ENCODE results near the gene TBC1D4. TPM values are rescaled to one million over a fixed set of nuclear protein-coding genes. Genes with fewer than 3 reads are reported as not detected.
A peak's percentile ranks its signal among the peaks of the same experiment; 100 is the strongest.

TBC1D4 gene
- total RNA-seq, 1 donor from 2014 or later: 73.5 TPM

DNA sequence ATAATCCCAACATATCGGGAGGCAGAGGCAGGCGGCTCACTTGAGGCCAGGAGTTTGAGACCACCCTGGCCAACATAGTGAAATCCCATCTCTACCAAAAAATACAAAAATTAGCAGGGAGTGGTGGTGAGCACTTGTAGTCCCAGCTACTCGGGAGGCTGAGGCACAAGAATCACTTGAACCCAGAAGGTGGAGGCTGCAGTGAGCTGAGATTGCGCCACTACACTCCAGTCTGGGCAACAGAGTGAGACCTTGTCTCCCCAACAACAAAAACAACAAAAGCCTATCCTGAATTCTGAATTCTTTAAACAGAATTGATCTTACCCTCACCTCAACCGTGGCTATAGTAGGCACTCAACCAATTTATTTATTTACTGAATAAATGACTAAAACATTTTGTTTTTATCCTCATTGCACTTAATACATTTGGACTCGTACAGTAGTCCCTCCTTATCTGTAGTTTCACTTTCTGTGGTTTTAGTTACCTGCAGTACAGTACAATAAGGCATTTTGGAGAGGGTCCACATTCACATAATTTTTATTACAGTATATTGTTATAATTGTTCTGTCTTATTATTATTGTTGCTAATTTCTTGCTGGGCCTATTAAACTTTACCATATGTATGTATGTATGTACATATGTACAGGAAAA lies 98.8 kb downstream of the TBC1D4 start:
- Mint-ChIP-seq H3K36me3 (ENCODE audit: low read depth) (no peaks in the 10 kb centered on the region), H3K4me1 (ENCODE audit: low read depth) (peaks cover 6% of the 10 kb centered on the region), H3K9me3 (no peaks in the 10 kb centered on the region), H3K27ac (no peak overlapping the region), H3K27me3 (ENCODE audit: insufficient read depth) (peaks cover 4% of the 10 kb centered on the region), H3K4me3 (no peak overlapping the region)
- intact Hi-C loops (cut with micrococcal nuclease): no loop called here
- DNase-seq (ENCODE audit: low spot score): no peak

DNA sequence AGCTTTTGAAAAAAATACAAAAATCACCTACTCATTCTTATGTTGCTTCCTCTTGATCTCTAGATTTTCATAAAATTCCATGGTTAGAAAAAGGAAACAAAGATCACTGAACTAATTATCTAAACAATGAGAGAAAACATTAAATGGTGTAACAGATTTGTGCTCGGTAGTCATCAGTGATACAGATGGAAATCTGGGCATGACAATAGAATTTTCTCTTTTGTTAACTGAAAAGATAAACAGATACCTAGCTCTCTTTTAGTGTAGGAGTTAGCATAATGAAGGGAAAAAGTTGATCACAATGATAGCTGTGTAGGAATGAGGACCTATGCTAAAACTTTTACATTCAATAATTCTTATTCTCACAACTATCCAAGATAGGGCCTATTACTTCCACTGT lies 103.7 kb downstream of the TBC1D4 start:
- Mint-ChIP-seq H3K4me1 (ENCODE audit: low read depth) (no peaks in the 10 kb centered on the region), H3K36me3 (ENCODE audit: low read depth) (no peaks in the 10 kb centered on the region), H3K4me3 (no peak overlapping the region), H3K9me3 (no peaks in the 10 kb centered on the region), H3K27me3 (ENCODE audit: insufficient read depth) (peaks cover 4% of the 10 kb centered on the region), H3K27ac (no peak overlapping the region)
- no peak for DNase-seq (ENCODE audit: low spot score)
- intact Hi-C loops (cut with micrococcal nuclease): loop anchor here (5.0 to 10.0 kb wide), 2 partner anchors 49 to 1096 kb away; no protein-coding TSS in a partner anchor

DNA sequence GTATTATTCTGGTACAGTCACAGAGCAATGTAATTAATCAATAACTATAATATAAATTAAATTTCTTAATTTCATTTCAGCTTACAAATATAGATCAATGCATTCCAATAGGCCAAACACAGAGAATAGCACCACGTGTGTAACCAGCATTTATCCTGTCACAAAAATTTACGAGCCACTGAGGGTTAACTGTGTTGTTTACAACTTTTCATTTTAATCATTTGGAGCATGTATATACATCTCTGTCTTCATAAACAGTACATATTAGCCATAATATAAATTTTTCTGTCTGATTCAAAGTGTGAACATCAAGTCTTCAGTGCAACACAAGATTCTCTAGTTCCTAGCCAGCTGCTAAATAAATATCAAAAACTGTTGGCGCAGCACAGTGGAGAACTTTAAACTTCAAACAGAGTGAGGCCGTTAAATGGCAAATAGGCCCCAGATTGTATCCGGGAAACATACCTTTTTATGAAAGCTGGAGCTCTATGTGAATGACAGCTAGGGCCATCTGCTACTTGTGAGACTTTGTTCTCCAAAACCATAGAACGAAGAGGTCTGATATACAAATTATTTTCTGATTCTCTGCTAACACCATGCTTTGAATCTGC lies 105.1 kb downstream of the TBC1D4 start:
- no peak overlapping the region for H3K4me3 Mint-ChIP-seq
- no peak overlapping the region for H3K27ac Mint-ChIP-seq
- H3K9me3 Mint-ChIP-seq: no peaks in the 10 kb centered on the region
- intact Hi-C loops (cut with micrococcal nuclease): loop anchor here (5.0 to 10.0 kb wide), 2 partner anchors 50 to 1098 kb away; no protein-coding TSS in a partner anchor
- no peak for DNase-seq (ENCODE audit: low spot score)
- no peaks in the 10 kb centered on the region for H3K36me3 Mint-ChIP-seq (ENCODE audit: low read depth)
- peaks cover 4% of the 10 kb centered on the region for H3K27me3 Mint-ChIP-seq (ENCODE audit: insufficient read depth)
- no peaks in the 10 kb centered on the region for H3K4me1 Mint-ChIP-seq (ENCODE audit: low read depth)

DNA sequence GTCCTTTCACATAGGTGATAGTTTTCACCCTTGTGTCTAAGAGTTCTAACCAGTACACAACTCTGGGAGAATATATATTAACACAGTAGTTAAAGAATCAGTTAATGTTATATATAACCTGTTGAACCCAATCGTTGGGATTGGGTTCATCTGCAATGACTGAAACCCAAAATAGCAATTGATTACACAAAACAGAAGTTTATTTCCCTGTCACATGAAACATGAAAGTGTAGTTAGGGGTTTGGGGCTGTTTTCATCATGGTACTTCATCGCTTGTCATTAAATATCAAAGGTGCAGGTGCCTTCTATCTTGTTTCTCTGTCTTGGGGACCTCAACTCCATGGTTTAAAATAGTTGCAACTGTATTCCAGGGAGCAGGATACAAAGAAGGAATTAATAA lies 106.6 kb downstream of the TBC1D4 start:
- Mint-ChIP-seq H3K4me1 (ENCODE audit: low read depth) (no peaks in the 10 kb centered on the region), H3K27ac (no peak overlapping the region), H3K27me3 (ENCODE audit: insufficient read depth) (no peaks in the 10 kb centered on the region), H3K4me3 (no peak overlapping the region), H3K36me3 (ENCODE audit: low read depth) (no peaks in the 10 kb centered on the region), H3K9me3 (no peaks in the 10 kb centered on the region)
- intact Hi-C loops (cut with micrococcal nuclease): loop anchor here (5.0 to 10.0 kb wide), 2 partner anchors 52 to 1099 kb away; no protein-coding TSS in a partner anchor
- no peak for DNase-seq (ENCODE audit: low spot score)

DNA sequence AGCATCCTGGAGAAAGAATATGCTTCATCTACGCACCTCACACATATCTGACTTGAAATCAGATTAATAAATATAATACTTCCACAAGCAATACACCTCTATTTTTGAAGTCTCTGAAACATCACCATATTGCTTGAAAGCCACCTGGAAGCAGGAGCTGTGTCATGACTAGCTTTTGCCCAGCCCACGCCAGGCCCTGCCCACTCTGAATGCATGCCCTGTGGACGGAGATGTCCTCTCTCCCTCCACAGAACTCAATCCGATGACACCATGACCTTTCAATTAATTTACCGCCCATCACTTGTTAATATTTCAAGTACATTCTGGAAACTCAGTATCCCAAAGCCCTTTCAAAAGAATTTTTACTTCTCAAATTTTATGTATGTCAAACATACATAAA lies 108.0 kb downstream of the TBC1D4 start:
- Mint-ChIP-seq H3K27me3 (ENCODE audit: insufficient read depth) (no peaks in the 10 kb centered on the region), H3K27ac (no peak overlapping the region), H3K4me3 (no peak overlapping the region), H3K36me3 (ENCODE audit: low read depth) (no peaks in the 10 kb centered on the region), H3K4me1 (ENCODE audit: low read depth) (peaks cover 2% of the 10 kb centered on the region), H3K9me3 (no peaks in the 10 kb centered on the region)
- intact Hi-C loops (cut with micrococcal nuclease): loop anchor here (10.0 kb wide), 1 partner anchor 1101 kb away; no protein-coding TSS in a partner anchor
- DNase-seq (ENCODE audit: low spot score): no peak

DNA sequence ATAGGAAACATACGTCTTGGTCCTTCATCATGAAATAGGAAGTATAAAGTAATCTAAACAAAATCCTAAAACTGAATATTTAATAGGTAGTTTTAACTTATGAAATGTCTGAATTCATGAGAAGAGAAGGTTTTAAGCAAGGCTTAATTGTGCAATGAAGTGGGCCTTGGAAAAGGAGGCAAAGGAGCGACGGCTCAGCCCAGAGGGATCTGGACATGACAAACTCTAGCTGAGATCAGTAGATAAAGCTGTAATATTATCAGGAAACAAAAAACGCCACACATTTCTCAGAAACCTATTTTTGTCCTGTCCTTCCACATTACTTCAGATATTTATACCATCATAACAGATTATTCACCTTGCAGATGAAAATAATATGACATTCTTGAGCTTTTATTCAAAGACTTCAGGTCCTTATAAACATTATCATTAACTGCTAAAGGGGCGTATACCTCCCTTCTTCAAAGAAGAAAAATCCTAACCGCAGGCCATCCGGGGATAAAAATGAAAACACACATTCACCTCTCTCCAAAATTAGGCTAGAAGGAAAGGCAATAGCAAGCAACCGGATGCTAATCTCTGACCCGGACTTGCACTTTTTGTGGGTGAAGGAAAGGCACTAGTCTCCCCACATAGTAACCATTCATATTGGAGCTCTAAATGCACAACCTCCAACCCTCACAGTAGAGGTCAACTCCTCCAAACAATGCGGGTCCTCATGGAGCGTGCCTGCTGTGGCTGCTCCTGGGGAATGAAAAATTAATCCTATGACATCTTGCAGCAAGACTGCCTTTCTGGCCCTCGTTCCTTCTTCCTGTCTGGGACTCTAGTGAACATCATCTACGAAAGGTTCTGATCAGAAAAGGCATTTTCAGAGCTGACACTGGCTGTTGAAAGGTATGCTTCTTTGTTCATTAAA lies 108.8 kb downstream of the TBC1D4 start:
- no peaks in the 10 kb centered on the region for H3K36me3 Mint-ChIP-seq (ENCODE audit: low read depth)
- H3K27ac Mint-ChIP-seq: no peak overlapping the region
- H3K9me3 Mint-ChIP-seq: no peaks in the 10 kb centered on the region
- intact Hi-C loops (cut with micrococcal nuclease): loop anchor here (1.0 to 10.0 kb wide), 2 partner anchors 176 to 1102 kb away; partner anchors contain the start of gene UCHL3
- no peaks in the 10 kb centered on the region for H3K27me3 Mint-ChIP-seq (ENCODE audit: insufficient read depth)
- H3K4me1 Mint-ChIP-seq (ENCODE audit: low read depth): peaks cover 10% of the 10 kb centered on the region
- no peak for DNase-seq (ENCODE audit: low spot score)
- H3K4me3 Mint-ChIP-seq: no peak overlapping the region

DNA sequence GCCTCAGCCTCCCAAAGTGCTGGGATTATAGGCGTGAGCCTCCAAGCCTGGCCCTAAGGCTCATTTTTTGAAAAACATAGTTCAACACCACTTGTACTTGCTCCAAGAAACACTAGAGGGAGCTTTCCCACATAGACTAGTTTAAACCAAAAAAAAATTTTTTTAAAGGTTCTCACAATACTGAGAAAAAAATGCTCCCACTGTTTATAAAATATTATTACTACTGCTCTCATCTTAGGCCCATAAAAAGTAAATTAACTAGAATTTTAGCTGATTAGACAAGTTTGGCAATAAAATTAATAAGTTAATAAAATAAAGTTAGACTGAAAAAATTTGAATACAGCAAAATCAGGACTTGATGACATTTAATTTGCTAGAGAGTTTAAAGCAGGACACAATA lies 109.5 kb downstream of the TBC1D4 start:
- no peaks in the 10 kb centered on the region for H3K27me3 Mint-ChIP-seq (ENCODE audit: insufficient read depth)
- H3K4me3 Mint-ChIP-seq: no peak overlapping the region
- H3K27ac Mint-ChIP-seq: no peak overlapping the region
- no peak for DNase-seq (ENCODE audit: low spot score)
- no peaks in the 10 kb centered on the region for H3K36me3 Mint-ChIP-seq (ENCODE audit: low read depth)
- intact Hi-C loops (cut with micrococcal nuclease): loop anchor here (1.0 to 10.0 kb wide), 2 partner anchors 177 to 1102 kb away; partner anchors contain the start of gene UCHL3
- peaks cover 12% of the 10 kb centered on the region for H3K4me1 Mint-ChIP-seq (ENCODE audit: low read depth)
- no peaks in the 10 kb centered on the region for H3K9me3 Mint-ChIP-seq

DNA sequence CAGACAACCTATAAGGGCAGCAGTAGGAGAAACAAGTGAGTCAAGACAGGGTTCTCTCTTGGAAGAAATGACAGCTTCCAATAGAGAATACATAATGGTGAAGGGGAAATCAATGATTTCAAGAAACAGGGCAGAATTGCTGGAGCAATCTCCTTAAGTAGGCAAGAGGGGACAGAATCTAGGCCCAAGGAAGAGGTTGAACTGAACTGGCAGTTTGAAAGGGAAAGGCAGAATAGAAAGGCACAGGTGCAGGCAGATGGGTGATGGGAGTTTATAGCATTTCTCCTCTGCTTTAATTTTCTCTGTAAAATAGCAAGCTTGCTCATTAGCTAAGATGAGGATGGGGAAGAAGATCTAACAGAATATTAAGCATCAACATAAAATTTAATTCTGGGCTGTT lies 110.8 kb downstream of the TBC1D4 start:
- Mint-ChIP-seq H3K36me3 (ENCODE audit: low read depth) (no peaks in the 10 kb centered on the region), H3K4me1 (ENCODE audit: low read depth) (peaks cover 20% of the 10 kb centered on the region), H3K9me3 (no peaks in the 10 kb centered on the region), H3K27me3 (ENCODE audit: insufficient read depth) (no peaks in the 10 kb centered on the region), H3K27ac (no peak overlapping the region), H3K4me3 (no peak overlapping the region)
- DNase-seq (ENCODE audit: low spot score): no peak
- intact Hi-C loops (cut with micrococcal nuclease): loop anchor here (10.0 kb wide), 1 partner anchor 1104 kb away; no protein-coding TSS in a partner anchor

DNA sequence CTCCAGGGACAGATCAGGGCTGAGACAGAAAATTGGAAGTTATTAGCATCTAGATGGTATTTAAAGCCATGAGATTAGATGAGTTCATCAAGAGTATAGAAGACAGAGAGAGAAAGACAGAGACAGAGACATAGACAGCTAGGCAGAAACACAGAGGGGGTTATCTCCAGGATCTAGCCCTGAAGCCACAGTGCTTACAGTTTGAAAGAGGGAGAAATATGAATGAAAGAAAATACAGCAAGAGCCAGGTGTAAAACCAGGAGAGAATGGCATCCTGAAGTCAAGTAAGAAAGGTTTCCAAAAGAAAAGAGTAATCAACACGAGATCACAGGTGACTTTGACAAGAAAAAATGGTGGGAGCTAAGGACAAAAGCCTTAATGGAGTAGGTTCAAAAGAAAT lies 111.2 kb downstream of the TBC1D4 start:
- no peaks in the 10 kb centered on the region for H3K27me3 Mint-ChIP-seq (ENCODE audit: insufficient read depth)
- no peaks in the 10 kb centered on the region for H3K9me3 Mint-ChIP-seq
- intact Hi-C loops (cut with micrococcal nuclease): loop anchor here (10.0 kb wide), 1 partner anchor 1104 kb away; no protein-coding TSS in a partner anchor
- no peaks in the 10 kb centered on the region for H3K36me3 Mint-ChIP-seq (ENCODE audit: low read depth)
- no peak overlapping the region for H3K4me3 Mint-ChIP-seq
- H3K27ac Mint-ChIP-seq: no peak overlapping the region
- peaks cover 24% of the 10 kb centered on the region for H3K4me1 Mint-ChIP-seq (ENCODE audit: low read depth)
- no peak for DNase-seq (ENCODE audit: low spot score)

DNA sequence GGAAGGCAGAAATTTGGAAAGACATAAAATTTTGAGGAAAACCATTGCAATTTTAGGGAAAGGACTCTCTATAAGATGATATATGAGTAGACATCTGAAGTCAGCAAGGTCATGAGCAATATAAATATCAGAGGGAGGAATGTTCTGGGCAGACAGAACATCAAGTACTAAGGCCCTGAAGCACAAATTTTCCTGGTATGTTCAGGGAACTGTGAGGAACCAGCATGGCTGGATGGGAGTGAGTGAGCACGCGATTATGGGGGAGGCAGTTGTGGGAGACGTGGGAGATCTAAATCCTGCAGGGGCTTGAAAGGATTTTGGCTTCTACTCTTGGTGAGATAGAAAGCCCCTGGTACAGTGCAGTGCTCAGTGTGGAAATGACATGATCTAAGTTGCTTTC lies 112.0 kb downstream of the TBC1D4 start:
- DNase-seq (ENCODE audit: low spot score): no peak
- H3K4me3 Mint-ChIP-seq: no peak overlapping the region
- H3K27ac Mint-ChIP-seq: no peak overlapping the region
- no peaks in the 10 kb centered on the region for H3K9me3 Mint-ChIP-seq
- intact Hi-C loops (cut with micrococcal nuclease): loop anchor here (5.0 to 10.0 kb wide), 5 partner anchors 392 to 1648 kb away; partner anchors contain the start of genes CLN5 and KLF12
- peaks cover 32% of the 10 kb centered on the region for H3K4me1 Mint-ChIP-seq (ENCODE audit: low read depth)
- no peaks in the 10 kb centered on the region for H3K27me3 Mint-ChIP-seq (ENCODE audit: insufficient read depth)
- H3K36me3 Mint-ChIP-seq (ENCODE audit: low read depth): no peaks in the 10 kb centered on the region

DNA sequence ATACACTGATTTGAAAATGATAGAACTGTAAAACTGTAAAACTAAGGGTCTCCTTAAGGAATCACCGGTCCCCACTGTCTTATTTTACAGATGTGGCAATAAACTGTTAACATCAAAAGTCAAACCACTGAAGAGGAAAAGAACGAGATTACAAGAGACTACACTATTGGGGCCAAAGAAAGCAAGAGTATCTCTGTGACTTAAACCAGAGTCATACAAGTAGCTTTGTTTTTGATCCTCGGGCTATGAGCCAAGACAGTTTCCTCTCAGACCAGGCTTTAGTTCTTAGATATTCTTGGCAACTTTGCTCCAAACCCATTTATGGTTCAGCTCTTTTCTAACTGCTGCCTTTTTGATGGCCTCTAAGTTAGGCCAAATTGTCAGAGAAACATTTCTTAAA lies 113.8 kb downstream of the TBC1D4 start:
- Mint-ChIP-seq H3K36me3 (ENCODE audit: low read depth) (no peaks in the 10 kb centered on the region), H3K9me3 (no peaks in the 10 kb centered on the region), H3K4me3 (no peak overlapping the region), H3K4me1 (ENCODE audit: low read depth) (peaks cover 50% of the 10 kb centered on the region), H3K27me3 (ENCODE audit: insufficient read depth) (no peaks in the 10 kb centered on the region), H3K27ac (peak overlapping the region; percentile 5)
- no peak for DNase-seq (ENCODE audit: low spot score)
- intact Hi-C loops (cut with micrococcal nuclease): loop anchor here (5.0 kb wide), 4 partner anchors 394 to 1646 kb away; partner anchors contain the start of genes CLN5 and KLF12

DNA sequence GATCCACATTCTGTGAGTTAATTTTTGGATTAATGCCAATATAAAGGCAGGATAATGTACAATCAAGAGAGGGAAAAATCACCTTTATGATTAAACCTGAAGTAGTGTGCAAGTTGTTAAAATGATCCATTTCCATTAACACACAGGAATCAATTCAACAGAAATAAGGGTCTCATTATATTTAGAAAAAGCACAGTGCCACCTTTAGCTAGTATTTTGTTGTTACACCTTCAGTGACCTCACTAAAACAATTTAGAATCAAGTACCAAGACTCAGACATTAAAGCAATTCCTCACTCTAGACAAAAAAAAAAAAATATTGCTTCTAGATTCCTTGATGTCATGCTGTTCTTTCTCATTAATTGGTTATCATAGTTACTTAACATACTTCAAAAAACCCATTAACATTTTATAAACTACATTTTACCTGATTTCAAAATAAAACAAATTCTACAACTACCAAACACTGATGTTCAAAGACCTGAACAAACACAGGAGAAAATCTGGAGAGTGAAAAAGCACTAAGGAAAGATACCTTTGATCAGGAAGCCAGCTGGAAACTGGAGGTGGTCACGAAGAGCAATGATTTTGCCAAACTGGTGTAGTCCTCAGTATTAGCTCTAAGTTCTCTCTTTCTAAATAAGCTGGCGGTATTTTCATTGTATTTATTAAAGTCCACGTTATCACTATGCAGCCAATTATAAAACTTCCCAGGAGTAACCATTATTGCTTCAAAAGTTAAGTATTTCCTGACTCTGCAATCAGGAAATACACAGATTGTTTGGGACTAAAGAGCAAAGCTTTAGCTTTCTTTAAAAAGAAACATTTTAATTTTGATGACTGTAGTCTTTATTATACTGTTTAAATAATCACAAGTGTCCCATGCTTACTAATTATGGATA lies 115.3 kb downstream of the TBC1D4 start:
- intact Hi-C loops (cut with micrococcal nuclease): loop anchor here (1.0 to 5.0 kb wide), 8 partner anchors 124 to 1644 kb away; partner anchors contain the start of genes CLN5, COMMD6, KLF12 and UCHL3
- no peak for DNase-seq (ENCODE audit: low spot score)
- peaks cover 57% of the 10 kb centered on the region for H3K4me1 Mint-ChIP-seq (ENCODE audit: low read depth)
- H3K27ac Mint-ChIP-seq: peak overlapping the region; percentile 96
- no peaks in the 10 kb centered on the region for H3K36me3 Mint-ChIP-seq (ENCODE audit: low read depth)
- no peaks in the 10 kb centered on the region for H3K9me3 Mint-ChIP-seq
- H3K27me3 Mint-ChIP-seq (ENCODE audit: insufficient read depth): no peaks in the 10 kb centered on the region
- H3K4me3 Mint-ChIP-seq: peak overlapping the region; percentile 65

Data from activated T-helper 1 cell treated with anti-CD3 and anti-CD28 coated beads, Interleukin-12 subunit alpha, Interleukin-12 subunit beta, Interleukin-2, Interleukin-4 antibody, amounts not matched to agents 30 ng/mL and 10 ng/mL and 1 ng/mL, durations not matched to agents 14 hours and 24 hours and 36 hours (primary cell).